BE2C (cell line): ENCODE results near the gene ATP13A2.
A peak's percentile ranks its signal among the peaks of the same experiment; 100 is the strongest.
"Not testable (repeated sequence)": the region's sequence is repeated elsewhere in the genome, so short reads cannot be mapped to it uniquely, and the experiment has no call there.

ENCODE experiments used
- DNase-seq: peaks from one replicate; pipeline ENCODE4 v3.0.0-alpha.2; 2020
- H3K27me3 ChIP-seq: fragments of 250-450 bp; sonication (Bioruptor Pico); 2 replicates; pipeline ENCODE4 v1.5.1; 2020; ENCODE audit warnings: mild to moderate bottlenecking
- H3K36me3 ChIP-seq: fragments of 250-450 bp; sonication (Bioruptor Pico); 2 replicates; pipeline ENCODE4 v1.5.1; 2020; ENCODE audit warnings: mild to moderate bottlenecking
- H3K4me1 ChIP-seq: fragments of 250-450 bp; sonication (Bioruptor Pico); 2 replicates; pipeline ENCODE4 v1.5.1; 2020
- H3K4me3 ChIP-seq: 2 replicates; pipeline ENCODE4 v1.5.1; 2011; ENCODE audit warnings: low read depth, low read length
- H3K9me3 ChIP-seq: fragments of 250-450 bp; sonication (Bioruptor Pico); 2 replicates; pipeline ENCODE4 v1.5.1; 2020
- TF ChIP-seq, protein P1 (sequence below): IDR thresholded peaks from 2 replicates; pipeline ENCODE4 v1.5.1; 2012; ENCODE audit warnings: mild to moderate bottlenecking, low read depth, low read length

ATP13A2 gene

DNA sequence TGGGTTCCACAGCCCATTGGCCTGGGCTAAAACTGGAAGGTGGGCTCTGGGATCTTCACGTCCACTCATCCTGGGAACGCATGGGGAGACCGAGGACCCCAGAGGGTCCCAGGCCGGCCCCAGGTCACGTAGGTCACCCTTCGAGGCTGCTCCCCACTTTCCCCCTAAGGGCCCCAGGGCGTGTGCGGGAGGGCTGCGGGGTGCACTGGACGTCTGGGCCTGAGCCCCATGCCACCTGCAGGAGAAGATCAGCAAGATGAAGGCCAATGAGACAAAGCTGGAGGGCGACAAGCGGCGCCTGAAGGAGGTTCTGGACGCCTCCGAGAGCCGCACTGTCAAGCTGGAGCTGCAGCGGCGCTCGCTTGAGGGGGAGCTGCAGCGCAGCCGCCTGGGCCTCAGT lies 43.8 kb downstream of the ATP13A2 start:
- TF ChIP-seq, protein P1, sequence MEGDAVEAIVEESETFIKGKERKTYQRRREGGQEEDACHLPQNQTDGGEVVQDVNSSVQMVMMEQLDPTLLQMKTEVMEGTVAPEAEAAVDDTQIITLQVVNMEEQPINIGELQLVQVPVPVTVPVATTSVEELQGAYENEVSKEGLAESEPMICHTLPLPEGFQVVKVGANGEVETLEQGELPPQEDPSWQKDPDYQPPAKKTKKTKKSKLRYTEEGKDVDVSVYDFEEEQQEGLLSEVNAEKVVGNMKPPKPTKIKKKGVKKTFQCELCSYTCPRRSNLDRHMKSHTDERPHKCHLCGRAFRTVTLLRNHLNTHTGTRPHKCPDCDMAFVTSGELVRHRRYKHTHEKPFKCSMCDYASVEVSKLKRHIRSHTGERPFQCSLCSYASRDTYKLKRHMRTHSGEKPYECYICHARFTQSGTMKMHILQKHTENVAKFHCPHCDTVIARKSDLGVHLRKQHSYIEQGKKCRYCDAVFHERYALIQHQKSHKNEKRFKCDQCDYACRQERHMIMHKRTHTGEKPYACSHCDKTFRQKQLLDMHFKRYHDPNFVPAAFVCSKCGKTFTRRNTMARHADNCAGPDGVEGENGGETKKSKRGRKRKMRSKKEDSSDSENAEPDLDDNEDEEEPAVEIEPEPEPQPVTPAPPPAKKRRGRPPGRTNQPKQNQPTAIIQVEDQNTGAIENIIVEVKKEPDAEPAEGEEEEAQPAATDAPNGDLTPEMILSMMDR: no peak
- no peaks in the 10 kb centered on the region for H3K9me3 ChIP-seq
- no peaks in the 10 kb centered on the region for H3K36me3 ChIP-seq
- no peak for DNase-seq
- H3K4me1 ChIP-seq: no peaks in the 10 kb centered on the region
- no peak overlapping the region for H3K4me3 ChIP-seq
- no peaks in the 10 kb centered on the region for H3K27me3 ChIP-seq

DNA sequence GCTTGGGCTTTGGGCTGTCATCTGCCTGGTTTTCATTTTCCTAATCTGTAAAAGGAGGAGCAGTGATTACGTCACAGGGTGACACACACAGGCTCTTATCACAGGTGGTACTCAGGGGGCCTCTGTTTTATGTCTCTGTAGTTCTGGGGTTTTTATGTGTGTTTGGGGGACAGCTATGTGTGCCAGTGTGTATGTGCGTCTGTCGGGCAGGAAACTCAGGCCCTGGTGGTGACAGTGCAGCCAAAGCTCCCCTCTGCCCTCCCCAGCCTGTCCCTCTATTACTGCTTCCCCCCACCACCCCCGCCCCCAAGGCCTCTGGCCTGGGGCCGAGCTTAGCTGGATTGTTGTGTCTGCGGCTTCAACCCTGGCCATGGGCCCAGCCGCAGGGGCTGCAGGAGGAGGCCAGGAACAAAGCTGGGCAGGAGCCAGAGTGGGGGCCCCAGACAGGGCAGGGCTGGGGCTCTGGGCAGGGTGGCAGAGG lies 44.6 kb downstream of the ATP13A2 start:
- H3K4me1 ChIP-seq: no peaks in the 10 kb centered on the region
- no peak overlapping the region for H3K4me3 ChIP-seq
- TF ChIP-seq, protein P1: no peak
- H3K36me3 ChIP-seq: no peaks in the 10 kb centered on the region
- DNase-seq: peak; percentile 53
- H3K9me3 ChIP-seq: no peaks in the 10 kb centered on the region
- H3K27me3 ChIP-seq: no peaks in the 10 kb centered on the region

DNA sequence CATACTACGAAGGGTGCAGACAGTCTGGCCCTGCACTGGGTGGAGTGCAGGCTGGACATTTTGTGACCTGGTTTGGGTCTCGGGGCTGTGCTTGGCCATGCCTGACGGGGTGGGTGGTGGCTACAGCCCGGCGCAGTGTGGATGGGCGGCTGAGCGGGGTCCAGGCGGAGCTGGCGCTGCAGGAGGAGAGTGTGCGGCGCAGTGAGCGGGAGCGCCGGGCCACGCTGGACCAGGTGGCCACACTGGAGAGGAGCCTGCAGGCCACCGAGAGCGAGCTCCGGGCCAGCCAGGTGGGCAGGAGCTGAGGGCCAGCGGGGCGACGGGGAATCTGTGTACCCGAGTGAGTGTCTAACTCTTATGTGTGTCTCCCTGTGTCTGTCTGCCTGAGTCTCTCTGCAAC lies 45.4 kb downstream of the ATP13A2 start:
- Histone ChIP-seq H3K27me3 (no peaks in the 10 kb centered on the region), H3K4me3 (no peak overlapping the region), H3K36me3 (no peaks in the 10 kb centered on the region), H3K9me3 (no peaks in the 10 kb centered on the region), H3K4me1 (no peaks in the 10 kb centered on the region)
- TF ChIP-seq, protein P1: no peak
- DNase-seq: no peak

DNA sequence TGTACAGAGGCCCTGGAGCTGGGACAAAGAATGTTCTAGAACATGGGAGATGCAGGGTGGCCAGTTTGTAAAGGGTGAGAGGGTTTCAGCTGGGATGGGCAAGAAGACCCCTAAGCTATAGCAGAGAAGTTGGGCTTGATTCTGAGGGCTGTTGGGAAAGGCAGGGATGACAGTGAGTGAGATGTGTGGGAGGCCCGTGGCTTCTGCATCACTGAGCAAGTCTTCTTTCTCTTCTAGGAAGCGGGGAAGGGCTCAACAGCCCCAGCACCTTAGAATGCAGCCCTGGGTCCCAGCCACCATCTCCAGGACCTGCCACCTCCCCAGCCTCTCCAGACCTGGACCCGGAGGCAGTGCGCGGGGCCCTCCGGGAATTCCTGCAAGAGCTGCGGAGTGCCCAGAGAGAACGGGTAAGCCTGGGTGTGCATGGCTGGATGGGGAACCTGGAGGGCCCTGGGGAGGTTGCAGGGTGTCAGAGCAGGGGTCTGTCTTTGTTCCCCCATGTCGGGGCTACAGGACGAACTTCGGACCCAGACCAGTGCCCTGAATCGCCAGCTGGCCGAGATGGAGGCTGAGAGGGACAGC lies 46.2 kb downstream of the ATP13A2 start:
- DNase-seq: no peak
- H3K4me3 ChIP-seq: no peak overlapping the region
- TF ChIP-seq, protein P1: no peak
- no peaks in the 10 kb centered on the region for H3K36me3 ChIP-seq
- H3K4me1 ChIP-seq: no peaks in the 10 kb centered on the region
- no peaks in the 10 kb centered on the region for H3K9me3 ChIP-seq
- H3K27me3 ChIP-seq: no peaks in the 10 kb centered on the region

DNA sequence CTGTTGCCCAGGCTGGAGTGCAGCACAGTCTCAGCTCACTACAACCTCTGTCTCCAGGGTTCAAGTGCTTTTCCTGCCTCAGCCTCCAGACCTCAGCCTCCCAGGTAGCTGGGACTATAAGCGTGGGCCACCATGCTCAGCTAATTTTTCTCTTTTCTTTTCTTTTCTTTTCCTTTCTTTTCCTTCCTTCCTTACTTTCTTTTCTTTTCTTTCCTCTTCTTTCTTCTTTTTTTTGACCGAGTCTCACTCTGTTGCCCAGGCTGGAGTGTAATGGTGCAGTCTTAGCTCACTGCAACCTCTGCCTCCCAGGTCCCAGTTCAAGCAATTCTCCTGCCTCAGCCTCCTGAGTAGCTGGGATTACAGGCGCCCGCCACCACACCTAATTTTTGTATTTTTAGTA lies 47.6 kb downstream of the ATP13A2 start:
- not testable (repeated sequence) for H3K36me3 ChIP-seq, DNase-seq, H3K9me3 ChIP-seq, H3K27me3 ChIP-seq, H3K4me1 ChIP-seq, H3K4me3 ChIP-seq

DNA sequence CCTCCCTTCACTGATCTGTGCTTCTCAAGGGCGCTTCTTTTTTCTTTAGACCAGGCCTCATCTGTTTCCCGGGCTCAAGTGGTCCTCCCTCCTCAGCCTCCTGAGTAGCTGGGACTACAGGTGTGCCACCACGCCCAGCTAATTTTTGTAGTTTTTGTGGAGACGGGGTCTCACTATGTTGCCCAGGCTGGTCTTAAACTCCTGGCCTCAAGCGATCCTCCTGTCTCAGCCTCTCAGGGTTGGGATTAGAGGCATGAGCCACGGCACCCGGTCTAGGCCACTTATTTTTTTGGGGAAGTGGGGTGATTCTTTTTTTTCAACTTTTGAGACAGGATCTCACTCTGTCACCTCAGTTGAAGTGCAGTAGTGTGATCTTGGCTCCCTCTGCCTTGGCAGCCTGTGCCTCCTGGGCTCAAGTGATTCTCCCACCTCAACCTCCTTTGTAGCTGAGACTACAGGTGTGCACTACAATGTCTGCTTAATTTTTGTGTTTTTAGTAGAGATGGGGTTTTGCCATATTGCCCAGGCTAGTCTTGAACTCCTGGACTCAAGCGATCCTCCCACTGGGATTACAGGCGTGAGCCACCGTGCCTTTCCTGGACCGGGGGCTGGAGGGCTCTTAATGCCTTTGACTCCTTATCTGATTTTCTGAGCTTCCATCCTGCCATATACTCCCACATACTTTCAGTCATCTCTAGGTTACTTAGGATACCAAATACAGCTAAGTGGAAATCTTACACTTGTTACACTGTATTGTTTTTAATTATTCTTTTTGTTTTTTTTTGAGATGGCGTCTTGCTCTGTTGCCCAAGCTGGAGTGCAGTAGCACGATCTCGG lies 50.2 kb downstream of the ATP13A2 start:
- no peaks in the 10 kb centered on the region for H3K27me3 ChIP-seq

More for the DNA sequence above, 50.2 kb downstream of the ATP13A2 start:
- Histone ChIP-seq H3K9me3 (no peaks in the 10 kb centered on the region), H3K36me3 (no peaks in the 10 kb centered on the region), H3K4me1 (no peaks in the 10 kb centered on the region), H3K4me3 (peak overlapping the region; percentile 28; the same call in 1 of the 2 replicates)
- DNase-seq: no peak
- TF ChIP-seq, protein P1: no peak
